Peyer's patch (tissue), 4 donors: Measurements from ENCODE around the gene CDC27. TPM values are rescaled to one million over a fixed set of nuclear protein-coding genes. Genes with fewer than 3 reads are reported as not detected.

Experiments
- DNase-seq, 3 donors: peaks; one replicate each; pipeline ENCODE4 v3.0.0-alpha.2; 2017 to 2019
- H3K27ac ChIP-seq, 4 donors: fragments of 200-600 bp; sonication (generic); one replicate each; pipeline ENCODE4 v1.5.1; 2016 to 2019
- H3K27me3 ChIP-seq, 2 donors: fragments of 200-600 bp; sonication (generic); one replicate each; pipeline ENCODE4 v1.5.1; 2019
- H3K36me3 ChIP-seq, 3 donors: fragments of 200-600 bp; sonication (generic); one replicate each; pipeline ENCODE4 v1.5.1; 2016 to 2019
- H3K4me1 ChIP-seq, 4 donors: fragments of 200-600 bp; sonication (generic); one replicate each; pipeline ENCODE4 v1.5.1; 2016 to 2019
- H3K4me3 ChIP-seq, 4 donors: fragments of 200-600 bp; sonication (generic); 1 replicate in 3 of 4; 2 replicates in 1 of 4; pipeline ENCODE4 v1.5.1; 2016 to 2019; ENCODE audit warnings: mild to moderate bottlenecking in 1 of 4
- H3K9me3 ChIP-seq, 4 donors: fragments of 200-600 bp; sonication (generic); one replicate each; pipeline ENCODE4 v1.5.1; 2016 to 2019; ENCODE audit warnings: mild to moderate bottlenecking in 1 of 4
- POLR2A ChIP-seq, 2 donors: fragments of 450-650 bp; IDR thresholded peaks; one replicate each; pipeline ENCODE4 v1.5.1; 2017; ENCODE audit warnings: antibody characterized with exemption in 2 of 2, mild to moderate bottlenecking in 2 of 2, moderate library complexity in 2 of 2
- total RNA-seq, 4 donors: library from RNA; depleted of rRNA; stranded (reverse); fragments of >200 nt; gene quantifications; one replicate each; pipeline ENCODE4 v1.1.0, GENCODE V29; 2016
- TF ChIP-seq, protein P1 (sequence below), 6 experiments: fragments of 450-650 bp in 4 of 6; fragments of 200-600 bp in 2 of 6; sonication (generic) in 1 of 6; IDR thresholded peaks; one replicate each; pipeline ENCODE4 v1.5.1; 2017 to 2019; ENCODE audit warnings: antibody characterized with exemption in 6 of 6, mild to moderate bottlenecking in 3 of 6, moderate library complexity in 1 of 6

The CDC27 gene
- total RNA-seq, 4 donors from 2014 or later, result 29.9 to 72.6 (median 47.4) TPM

DNA sequence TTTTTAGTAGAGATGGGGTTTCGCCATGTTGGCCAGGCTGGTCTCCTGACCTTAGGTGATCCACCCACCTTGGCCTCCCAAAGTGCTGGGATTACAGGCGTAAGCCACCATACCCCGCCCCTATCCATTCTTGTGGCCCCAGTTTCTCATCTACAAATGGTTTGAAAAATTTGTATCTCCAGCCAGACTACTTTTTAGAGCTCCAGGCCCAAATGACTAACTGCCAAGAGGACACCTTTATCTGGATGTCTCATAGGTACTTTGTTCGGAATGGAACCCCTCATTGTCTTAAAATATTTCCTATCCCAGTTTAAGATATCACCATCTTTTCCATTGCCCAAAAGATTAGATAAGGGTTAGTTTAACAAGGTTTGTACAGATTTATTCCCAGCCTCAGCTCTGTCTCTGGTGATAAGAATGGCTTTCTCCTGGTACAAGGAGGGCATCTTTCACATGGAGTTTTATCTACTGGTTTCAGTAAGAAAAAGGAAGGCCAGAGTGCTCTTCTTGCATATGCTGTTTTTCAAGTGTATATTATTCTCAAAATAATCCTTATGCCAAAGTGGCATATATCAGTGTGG, 4.9 kb upstream of the CDC27 start:
- no peaks in the 10 kb centered on the region for H3K36me3 ChIP-seq

GRCh38 chr17:47192554-47192953, 3.5 kb upstream of the CDC27 start:
- TF ChIP-seq, protein P1, sequence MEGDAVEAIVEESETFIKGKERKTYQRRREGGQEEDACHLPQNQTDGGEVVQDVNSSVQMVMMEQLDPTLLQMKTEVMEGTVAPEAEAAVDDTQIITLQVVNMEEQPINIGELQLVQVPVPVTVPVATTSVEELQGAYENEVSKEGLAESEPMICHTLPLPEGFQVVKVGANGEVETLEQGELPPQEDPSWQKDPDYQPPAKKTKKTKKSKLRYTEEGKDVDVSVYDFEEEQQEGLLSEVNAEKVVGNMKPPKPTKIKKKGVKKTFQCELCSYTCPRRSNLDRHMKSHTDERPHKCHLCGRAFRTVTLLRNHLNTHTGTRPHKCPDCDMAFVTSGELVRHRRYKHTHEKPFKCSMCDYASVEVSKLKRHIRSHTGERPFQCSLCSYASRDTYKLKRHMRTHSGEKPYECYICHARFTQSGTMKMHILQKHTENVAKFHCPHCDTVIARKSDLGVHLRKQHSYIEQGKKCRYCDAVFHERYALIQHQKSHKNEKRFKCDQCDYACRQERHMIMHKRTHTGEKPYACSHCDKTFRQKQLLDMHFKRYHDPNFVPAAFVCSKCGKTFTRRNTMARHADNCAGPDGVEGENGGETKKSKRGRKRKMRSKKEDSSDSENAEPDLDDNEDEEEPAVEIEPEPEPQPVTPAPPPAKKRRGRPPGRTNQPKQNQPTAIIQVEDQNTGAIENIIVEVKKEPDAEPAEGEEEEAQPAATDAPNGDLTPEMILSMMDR (IDR thresholded peaks at IDR 0.05), result no peak
- no peak for TF ChIP-seq POLR2A (IDR thresholded peaks at IDR 0.05)
- Histone ChIP-seq H3K36me3 (no peaks in the 10 kb centered on the region), H3K27ac (peak overlapping the region in 2 of 4 donors; percentile 2 to 22), H3K27me3 (no peaks in the 10 kb centered on the region), H3K4me1 (peaks cover 0 to 7% (median 3%) of the 10 kb centered on the region in 4 donors), H3K4me3 (no peak overlapping the region), H3K9me3 (no peaks in the 10 kb centered on the region)
- DNase-seq, result peak in 1 of 3 donors; percentile 27

More for the DNA sequence above, 4.9 kb upstream of the CDC27 start:
- no peaks in the 10 kb centered on the region for H3K9me3 ChIP-seq
- TF ChIP-seq, protein P1 (IDR thresholded peaks at IDR 0.05), result no peak
- no peak for TF ChIP-seq POLR2A (IDR thresholded peaks at IDR 0.05)
- H3K4me3 ChIP-seq, result no peak overlapping the region
- no peaks in the 10 kb centered on the region for H3K27me3 ChIP-seq
- H3K4me1 ChIP-seq, result no peaks in the 10 kb centered on the region
- DNase-seq, result no peak
- H3K27ac ChIP-seq, result no peak overlapping the region

DNA sequence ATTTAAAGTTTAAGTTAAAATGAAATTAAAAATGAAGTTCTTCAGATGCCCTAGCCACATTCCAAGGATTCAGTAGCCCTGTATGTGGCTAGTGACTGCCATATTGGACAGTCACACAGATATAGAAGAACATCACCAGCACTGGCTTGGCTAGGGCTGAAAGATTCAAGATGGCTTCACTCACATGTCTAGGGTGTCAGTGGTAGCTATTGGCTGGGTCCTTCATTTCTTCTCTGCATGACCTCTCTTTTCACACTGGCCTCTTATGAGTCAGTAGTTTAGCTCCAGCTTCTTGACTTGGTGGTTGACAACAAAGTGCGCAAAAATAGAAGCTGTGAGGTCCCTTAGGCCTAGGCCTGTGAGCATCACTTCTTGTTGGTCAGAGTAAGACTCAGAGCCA, 1.7 kb upstream of the CDC27 start:
- TF ChIP-seq, protein P1 (IDR thresholded peaks at IDR 0.05), result no peak
- H3K36me3 ChIP-seq, result no peaks in the 10 kb centered on the region

DNA sequence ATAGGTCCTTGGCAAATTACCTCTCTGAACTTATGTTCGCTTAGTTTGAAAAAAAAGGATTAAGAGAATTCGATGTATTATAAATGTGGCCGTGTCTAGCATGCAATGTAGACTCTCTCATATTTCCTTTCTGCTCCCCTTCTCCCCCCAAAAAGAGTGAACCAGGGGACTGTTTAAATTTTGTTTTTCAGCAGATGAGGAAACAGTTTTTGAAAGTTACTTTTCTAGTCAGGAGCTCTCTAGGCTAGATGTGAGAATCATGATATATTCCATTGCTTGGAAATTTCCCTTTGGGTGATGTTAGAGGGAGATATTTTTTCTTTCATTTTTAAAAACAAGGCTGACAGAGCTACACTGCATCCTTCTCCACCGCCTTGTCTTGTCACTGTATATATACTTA, 1.1 kb upstream of the CDC27 start:
- no peak overlapping the region for H3K27ac ChIP-seq
- H3K4me1 ChIP-seq, result peaks cover 0 to 19% (median 3%) of the 10 kb centered on the region in 4 donors
- TF ChIP-seq, protein P1 (IDR thresholded peaks at IDR 0.05), result no peak
- no peaks in the 10 kb centered on the region for H3K36me3 ChIP-seq
- no peaks in the 10 kb centered on the region for H3K9me3 ChIP-seq
- DNase-seq, result no peak
- H3K4me3 ChIP-seq, result no peak overlapping the region
- no peaks in the 10 kb centered on the region for H3K27me3 ChIP-seq

More for the DNA sequence above, 1.7 kb upstream of the CDC27 start:
- no peaks in the 10 kb centered on the region for H3K27me3 ChIP-seq
- H3K4me1 ChIP-seq, result peaks cover 0 to 19% (median 3%) of the 10 kb centered on the region in 4 donors
- no peak overlapping the region for H3K27ac ChIP-seq
- no peak overlapping the region for H3K4me3 ChIP-seq
- no peaks in the 10 kb centered on the region for H3K9me3 ChIP-seq
- DNase-seq, result no peak

GRCh38 chr17:47189732-47190237, 690 bp upstream of the CDC27 start:
- peaks cover 0 to 19% (median 3%) of the 10 kb centered on the region in 4 donors for H3K4me1 ChIP-seq
- no peak for TF ChIP-seq POLR2A (IDR thresholded peaks at IDR 0.05)
- TF ChIP-seq, protein P1 (IDR thresholded peaks at IDR 0.05), result no peak
- H3K9me3 ChIP-seq, result no peaks in the 10 kb centered on the region
- H3K27ac ChIP-seq, result peak overlapping the region; percentile 49 to 93 (median 80)
- DNase-seq, result no peak
- peak overlapping the region; percentile 66 to 86 (median 74) for H3K4me3 ChIP-seq
- no peaks in the 10 kb centered on the region for H3K36me3 ChIP-seq
- no peaks in the 10 kb centered on the region for H3K27me3 ChIP-seq
